Type B pancreatic cell (in vitro differentiated cells): Measurements from ENCODE around the gene CLIP4. TPM values are rescaled to one million over a fixed set of nuclear protein-coding genes. Genes with fewer than 3 reads are reported as not detected.

Source experiments
- DNase-seq: peaks from one replicate; pipeline ENCODE4 v3.0.0; 2021; ENCODE audit warnings: mixed read lengths; ENCODE audit not compliant: unreplicated experiment; ENCODE audit errors: extremely low spot score
- H3K27ac Mint-ChIP-seq: 2 replicates; pipeline ENCODE4 v1.8.0; 2021; ENCODE audit warnings: mild to moderate bottlenecking, mixed read lengths
- H3K27me3 Mint-ChIP-seq: 2 replicates; pipeline ENCODE4 v1.8.0; 2021; ENCODE audit warnings: mixed read lengths
- H3K36me3 Mint-ChIP-seq: 2 replicates; pipeline ENCODE4 v1.8.0; 2021; ENCODE audit warnings: mixed read lengths
- H3K4me1 Mint-ChIP-seq: one replicate; pipeline ENCODE4 v1.8.0; 2021; ENCODE audit warnings: mixed read lengths; ENCODE audit not compliant: unreplicated experiment
- H3K4me3 Mint-ChIP-seq: 2 replicates; pipeline ENCODE4 v1.8.0; 2021; ENCODE audit warnings: mild to moderate bottlenecking, mixed read lengths
- H3K9me3 Mint-ChIP-seq: 2 replicates; pipeline ENCODE4 v1.8.0; 2021; ENCODE audit warnings: mixed read lengths
- CTCF ChIP-seq: fragments of 200-600 bp; sonication (generic); conservative IDR thresholded peaks from 2 replicates; pipeline ENCODE4 v1.5.0; 2021; ENCODE audit warnings: antibody characterized with exemption, mild to moderate bottlenecking
- total RNA-seq: library from RNA; stranded (reverse); gene quantifications from 2 replicates; pipeline ENCODE4 v1.2.1, GENCODE V29; 2021; ENCODE audit warnings: low replicate concordance

CLIP4 gene
- total RNA-seq, 1 donor from 2014 or later, result 12.1 TPM

GRCh38 chr2:29130295-29130694 is 15.1 kb downstream of the CLIP4 start:
- no peak overlapping the region for H3K4me3 Mint-ChIP-seq
- no peaks in the 10 kb centered on the region for H3K27me3 Mint-ChIP-seq
- H3K4me1 Mint-ChIP-seq, result peaks cover 21% of the 10 kb centered on the region
- peaks cover 17% of the 10 kb centered on the region for H3K36me3 Mint-ChIP-seq
- H3K9me3 Mint-ChIP-seq, result no peaks in the 10 kb centered on the region
- TF ChIP-seq CTCF, result no peak
- peak overlapping the region; percentile 74 for H3K27ac Mint-ChIP-seq
- no peak for DNase-seq

GRCh38 chr2:29134933-29135332 is 19.7 kb downstream of the CLIP4 start:
- peaks cover 19% of the 10 kb centered on the region for H3K9me3 Mint-ChIP-seq
- DNase-seq, result no peak
- no peak for TF ChIP-seq CTCF
- peaks cover 8% of the 10 kb centered on the region for H3K4me1 Mint-ChIP-seq
- no peak overlapping the region for H3K4me3 Mint-ChIP-seq
- H3K27me3 Mint-ChIP-seq, result no peaks in the 10 kb centered on the region
- H3K27ac Mint-ChIP-seq, result no peak overlapping the region
- peaks cover 36% of the 10 kb centered on the region for H3K36me3 Mint-ChIP-seq

GRCh38 chr2:29139152-29139551 is 23.9 kb downstream of the CLIP4 start:
- Mint-ChIP-seq H3K27me3 (no peaks in the 10 kb centered on the region), H3K4me3 (no peak overlapping the region), H3K27ac (no peak overlapping the region), H3K9me3 (peaks cover 19% of the 10 kb centered on the region), H3K36me3 (peaks cover 42% of the 10 kb centered on the region), H3K4me1 (no peaks in the 10 kb centered on the region)
- DNase-seq, result no peak
- TF ChIP-seq CTCF, result no peak

DNA sequence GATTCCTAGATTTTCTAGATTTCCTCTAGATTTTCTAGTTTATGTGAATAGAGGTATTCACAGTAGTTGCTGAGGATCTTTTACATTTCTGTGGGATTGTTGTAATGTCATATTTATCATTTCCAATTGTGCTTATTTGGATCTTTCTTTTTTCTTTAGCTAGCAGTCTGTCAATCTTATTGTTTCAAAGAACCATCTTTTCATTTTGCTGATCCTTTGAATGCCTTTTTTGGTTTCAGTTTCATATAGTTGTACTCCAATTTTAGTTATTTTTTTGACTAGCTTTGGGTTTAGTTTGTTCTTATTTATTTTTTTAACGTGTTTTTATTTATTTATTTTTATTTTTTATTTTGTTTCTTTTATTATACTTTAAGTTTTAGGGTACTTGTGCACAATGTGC is 24.5 kb downstream of the CLIP4 start:
- Mint-ChIP-seq H3K4me3 (no peak overlapping the region), H3K27ac (no peak overlapping the region), H3K27me3 (no peaks in the 10 kb centered on the region), H3K36me3 (peaks cover 38% of the 10 kb centered on the region), H3K4me1 (no peaks in the 10 kb centered on the region), H3K9me3 (peaks cover 19% of the 10 kb centered on the region)
- no peak for DNase-seq
- TF ChIP-seq CTCF, result no peak

- Mint-ChIP-seq H3K4me1 (no peaks in the 10 kb centered on the region), H3K27ac (no peak overlapping the region), H3K4me3 (no peak overlapping the region)
Observed at GRCh38 chr2:29143657-29144056, 28.4 kb downstream of the CLIP4 start.

More at GRCh38 chr2:29143657-29144056, 28.4 kb downstream of the CLIP4 start:
- H3K27me3 Mint-ChIP-seq, result no peaks in the 10 kb centered on the region
- no peak for DNase-seq
- no peak for TF ChIP-seq CTCF
- peaks cover 10% of the 10 kb centered on the region for H3K9me3 Mint-ChIP-seq
- peaks cover 33% of the 10 kb centered on the region for H3K36me3 Mint-ChIP-seq
